GM12801 (cell line): ENCODE data around the gene MNS1.

Experiments
- CTCF ChIP-seq: IDR thresholded peaks from one replicate; pipeline ENCODE4 v1.5.1; 2011; ENCODE audit warnings: control low read depth; ENCODE audit not compliant: insufficient read length; ENCODE audit errors: extremely low read depth

MNS1 gene

GRCh38 chr15:56464893-56465520 is at the start of gene MNS1:
MNS1 (minus strand) TSS chr15:56465137; CDS start chr15:56464972, 165 bp downstream.
- TF ChIP-seq CTCF, result no peak

GRCh38 chr15:56496635-56497034 is 31.7 kb upstream of the MNS1 start:
- no peak for TF ChIP-seq CTCF

GRCh38 chr15:56495533-56495932 is 30.6 kb upstream of the MNS1 start:
- no peak for TF ChIP-seq CTCF

GRCh38 chr15:56495053-56495452 is 30.1 kb upstream of the MNS1 start:
- no peak for TF ChIP-seq CTCF

GRCh38 chr15:56492791-56493555 is 28.0 kb upstream of the MNS1 start:
- no peak for TF ChIP-seq CTCF

GRCh38 chr15:56492236-56492635 is 27.3 kb upstream of the MNS1 start:
- no peak for TF ChIP-seq CTCF

GRCh38 chr15:56491110-56491722 is 26.3 kb upstream of the MNS1 start:
- peak; percentile 42 for TF ChIP-seq CTCF
